OCI-LY1 (cell line): ENCODE data around the gene RPP40.

Experiments used
- H2AFZ ChIP-seq: fragments of 200-600 bp; sonication (generic), shearing (Covaris generic); 2 replicates; pipeline ENCODE4 v1.6.0; 2014; ENCODE audit warnings: antibody characterized with exemption, mild to moderate bottlenecking, low read length
- H3F3A ChIP-seq: fragments of 200-600 bp; sonication (generic), shearing (Covaris generic); 2 replicates; pipeline ENCODE4 v1.6.0; 2014; ENCODE audit warnings: mild to moderate bottlenecking, antibody characterized with exemption, low read length, moderate library complexity; ENCODE audit not compliant: insufficient read depth
- H3K27ac ChIP-seq: fragments of 200-600 bp; sonication (generic); 2 replicates; pipeline ENCODE4 v1.5.1; 2014; ENCODE audit warnings: low read length, mixed run types, mild to moderate bottlenecking, low read depth; ENCODE audit not compliant: poor library complexity, severe bottlenecking
- H3K27me3 ChIP-seq: fragments of 200-600 bp; sonication (generic); 2 replicates; pipeline ENCODE4 v1.6.0; 2014; ENCODE audit warnings: antibody characterized with exemption, mild to moderate bottlenecking, low read length, moderate library complexity; ENCODE audit not compliant: insufficient read depth
- H3K36me3 ChIP-seq: fragments of 200-600 bp; sonication (generic); 2 replicates; pipeline ENCODE4 v1.6.1; 2014; ENCODE audit warnings: mild to moderate bottlenecking, antibody characterized with exemption, low read length, moderate library complexity, mixed read lengths; ENCODE audit not compliant: insufficient read depth
- H3K4me1 ChIP-seq: fragments of 200-600 bp; sonication (generic); 2 replicates; pipeline ENCODE4 v1.5.1; 2014; ENCODE audit warnings: mild to moderate bottlenecking, low read length, moderate library complexity; ENCODE audit not compliant: insufficient read depth, severe bottlenecking
- H3K4me2 ChIP-seq: fragments of 200-600 bp; sonication (generic), shearing (Covaris generic); 2 replicates; pipeline ENCODE4 v1.6.1; 2014; ENCODE audit warnings: low read length
- H3K4me3 ChIP-seq: fragments of 200-600 bp; sonication (generic); 2 replicates; pipeline ENCODE4 v1.5.1; 2014; ENCODE audit warnings: low read length, low read depth, mild to moderate bottlenecking, mixed read lengths; ENCODE audit not compliant: poor library complexity, severe bottlenecking
- H3K79me2 ChIP-seq: fragments of 200-600 bp; shearing (Covaris generic); 2 replicates; pipeline ENCODE4 v1.6.1; 2016; ENCODE audit warnings: mixed run types, low read length, mixed read lengths; ENCODE audit not compliant: insufficient read depth
- H3K9ac ChIP-seq: fragments of 200-600 bp; sonication (generic), shearing (Covaris generic); 2 replicates; pipeline ENCODE4 v1.6.1; 2014; ENCODE audit warnings: mild to moderate bottlenecking, low read length, mixed read lengths
- H3K9me2 ChIP-seq: fragments of 200-600 bp; sonication (generic), shearing (Covaris generic); 2 replicates; pipeline ENCODE4 v1.6.1; 2014; ENCODE audit warnings: low read depth, mild to moderate bottlenecking, low read length, mixed read lengths
- H3K9me3 ChIP-seq: fragments of 200-600 bp; shearing (Covaris generic); 2 replicates; pipeline ENCODE4 v1.6.1; 2014; ENCODE audit warnings: low read length, mixed read lengths
- H4K20me1 ChIP-seq: fragments of 200-600 bp; sonication (generic), shearing (Covaris generic); 2 replicates; pipeline ENCODE4 v1.6.0; 2016; ENCODE audit warnings: mild to moderate bottlenecking, low read length; ENCODE audit not compliant: insufficient read depth
- EZH2 ChIP-seq: fragments of 200-600 bp; sonication (generic), shearing (Covaris generic); IDR thresholded peaks from 2 replicates; pipeline ENCODE4 v1.8.0; 2017; ENCODE audit warnings: borderline replicate concordance, mixed run types, mild to moderate bottlenecking, antibody characterized with exemption, low read length, moderate library complexity, mixed read lengths
- TF ChIP-seq, protein P1 (sequence below): fragments of 200-600 bp; sonication (generic), shearing (Covaris generic); IDR thresholded peaks from 2 replicates; pipeline ENCODE4 v1.5.1; 2017; ENCODE audit warnings: mild to moderate bottlenecking, antibody characterized with exemption, low read length, moderate library complexity, mixed read lengths

Gene RPP40

DNA sequence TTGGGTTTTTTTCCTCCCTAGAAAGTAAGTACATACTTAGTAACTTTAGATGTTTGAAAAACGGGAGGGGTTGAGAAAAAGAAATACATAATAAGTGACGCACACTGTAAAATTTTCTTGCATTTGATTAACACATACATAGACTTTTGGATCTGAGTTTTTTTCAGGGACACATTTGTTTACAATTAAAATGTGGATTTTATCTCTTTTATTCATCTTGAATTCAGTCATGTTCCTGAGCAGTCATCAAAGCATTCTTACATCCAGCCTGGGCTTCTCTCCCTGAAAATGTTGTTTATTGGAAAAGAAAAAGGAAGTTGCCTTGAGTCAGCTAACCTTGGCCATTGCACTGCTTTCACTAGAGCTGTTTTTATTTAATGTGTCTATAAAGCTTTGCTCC, 8.7 kb upstream of the RPP40 start:
- no peaks in the 10 kb centered on the region for H3K9me2 ChIP-seq
- TF ChIP-seq, protein P1, sequence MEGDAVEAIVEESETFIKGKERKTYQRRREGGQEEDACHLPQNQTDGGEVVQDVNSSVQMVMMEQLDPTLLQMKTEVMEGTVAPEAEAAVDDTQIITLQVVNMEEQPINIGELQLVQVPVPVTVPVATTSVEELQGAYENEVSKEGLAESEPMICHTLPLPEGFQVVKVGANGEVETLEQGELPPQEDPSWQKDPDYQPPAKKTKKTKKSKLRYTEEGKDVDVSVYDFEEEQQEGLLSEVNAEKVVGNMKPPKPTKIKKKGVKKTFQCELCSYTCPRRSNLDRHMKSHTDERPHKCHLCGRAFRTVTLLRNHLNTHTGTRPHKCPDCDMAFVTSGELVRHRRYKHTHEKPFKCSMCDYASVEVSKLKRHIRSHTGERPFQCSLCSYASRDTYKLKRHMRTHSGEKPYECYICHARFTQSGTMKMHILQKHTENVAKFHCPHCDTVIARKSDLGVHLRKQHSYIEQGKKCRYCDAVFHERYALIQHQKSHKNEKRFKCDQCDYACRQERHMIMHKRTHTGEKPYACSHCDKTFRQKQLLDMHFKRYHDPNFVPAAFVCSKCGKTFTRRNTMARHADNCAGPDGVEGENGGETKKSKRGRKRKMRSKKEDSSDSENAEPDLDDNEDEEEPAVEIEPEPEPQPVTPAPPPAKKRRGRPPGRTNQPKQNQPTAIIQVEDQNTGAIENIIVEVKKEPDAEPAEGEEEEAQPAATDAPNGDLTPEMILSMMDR, result no peak
- TF ChIP-seq EZH2, result no peak
- H3F3A ChIP-seq, result no peaks in the 10 kb centered on the region
- peaks cover 3% of the 10 kb centered on the region; the same call in 1 of the 2 replicates for H3K9me3 ChIP-seq
- no peaks in the 10 kb centered on the region; the same call in 1 of the 2 replicates for H3K36me3 ChIP-seq
- no peak overlapping the region for H3K4me3 ChIP-seq
- no peaks in the 10 kb centered on the region for H4K20me1 ChIP-seq
- H2AFZ ChIP-seq, result no peak overlapping the region
- no peaks in the 10 kb centered on the region for H3K4me1 ChIP-seq
- no peak overlapping the region for H3K27ac ChIP-seq
- H3K4me2 ChIP-seq, result no peak overlapping the region
- no peak overlapping the region for H3K9ac ChIP-seq
- H3K79me2 ChIP-seq, result no peaks in the 10 kb centered on the region
- no peaks in the 10 kb centered on the region; the same call in 1 of the 2 replicates for H3K27me3 ChIP-seq

DNA sequence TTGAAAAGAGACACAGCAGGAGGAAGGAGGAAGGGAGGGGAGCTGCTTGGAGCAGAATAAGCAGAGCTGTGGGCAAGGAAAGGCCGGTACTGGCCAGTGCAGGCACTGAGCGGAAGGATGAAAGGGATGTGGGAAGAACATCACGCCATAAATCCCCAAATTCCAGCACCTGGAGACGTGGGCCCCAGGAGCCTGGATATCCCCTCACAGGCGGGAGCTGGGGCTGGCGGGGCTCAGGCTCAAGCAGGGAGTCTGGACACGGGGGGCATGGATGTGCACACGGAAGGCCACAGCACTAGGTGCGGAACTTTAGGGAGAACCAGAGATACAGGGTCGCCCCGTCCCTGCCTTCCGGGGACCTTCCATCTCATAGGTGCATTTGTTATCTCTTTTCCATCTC, 7.5 kb upstream of the RPP40 start:
- no peak overlapping the region for H3K9ac ChIP-seq
- TF ChIP-seq, protein P1, result no peak
- no peak for TF ChIP-seq EZH2
- no peak overlapping the region for H2AFZ ChIP-seq
- H3K79me2 ChIP-seq, result no peaks in the 10 kb centered on the region
- H3K4me1 ChIP-seq, result no peaks in the 10 kb centered on the region
- H3K27me3 ChIP-seq, result no peaks in the 10 kb centered on the region; the same call in 1 of the 2 replicates
- H3K4me3 ChIP-seq, result no peak overlapping the region
- no peak overlapping the region for H3K27ac ChIP-seq
- H3K36me3 ChIP-seq, result no peaks in the 10 kb centered on the region; the same call in 1 of the 2 replicates
- H3K9me2 ChIP-seq, result no peaks in the 10 kb centered on the region
- H3F3A ChIP-seq, result no peaks in the 10 kb centered on the region
- no peaks in the 10 kb centered on the region for H4K20me1 ChIP-seq
- no peaks in the 10 kb centered on the region for H3K9me3 ChIP-seq
- H3K4me2 ChIP-seq, result no peak overlapping the region

DNA sequence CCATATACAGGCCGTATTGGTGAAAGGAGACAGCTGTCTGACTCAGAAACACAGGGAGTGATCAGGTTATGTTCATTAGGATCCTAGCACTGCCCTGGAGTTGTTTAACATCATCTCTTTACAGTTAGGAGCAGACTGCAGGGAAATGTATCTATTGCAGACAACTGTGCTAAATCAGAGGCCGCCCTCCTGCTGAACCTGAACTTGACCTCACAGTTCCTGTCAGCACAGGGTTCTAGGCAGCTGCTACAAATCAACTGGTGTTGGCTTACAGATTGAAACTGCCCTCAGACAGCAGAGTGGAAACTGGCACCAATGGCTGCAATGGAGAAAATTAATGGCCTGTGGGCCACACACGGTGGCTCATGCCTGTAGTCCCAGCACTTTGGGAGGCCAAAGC, 3.7 kb upstream of the RPP40 start:
- Histone ChIP-seq H3F3A (no peaks in the 10 kb centered on the region), H3K4me3 (no peak overlapping the region), H3K9me2 (no peaks in the 10 kb centered on the region), H2AFZ (no peak overlapping the region), H3K27ac (no peak overlapping the region), H3K9me3 (no peaks in the 10 kb centered on the region), H3K36me3 (no peaks in the 10 kb centered on the region; the same call in 1 of the 2 replicates), H3K4me2 (no peak overlapping the region), H3K27me3 (no peaks in the 10 kb centered on the region), H3K79me2 (no peaks in the 10 kb centered on the region), H3K9ac (no peak overlapping the region), H4K20me1 (no peaks in the 10 kb centered on the region), H3K4me1 (peaks cover 14% of the 10 kb centered on the region)
- TF ChIP-seq, protein P1, result no peak
- TF ChIP-seq EZH2, result no peak
